Panc1 (cell line): ENCODE measurements around the gene SHB. TPM values are rescaled to one million over a fixed set of nuclear protein-coding genes. Genes with fewer than 3 reads are reported as not detected.

ENCODE experiments used
- ATAC-seq: fragments of 200-7000 bp; cut with Tn5 transposase; 2 replicates; pipeline ENCODE4 v1.9.1; 2020; ENCODE audit warnings: mild to moderate bottlenecking, moderate library complexity
- BruUV-seq: library from RNA; stranded (reverse); fragments of 400-500 nt; replicated peaks from 2 replicates; lab custom pipeline; 2021; lab: Mats Ljungman, UMichigan
- CTCF ChIA-PET: fragments of 300-600 bp; sonication (Branson Sonifier 250); formaldehyde crosslinking; loops from one replicate; lab custom pipeline; 2022; ENCODE audit warnings: antibody characterized with exemption; lab: Charles Lee
- POLR2A ChIA-PET: fragments of 300-600 bp; sonication (Branson Sonifier 250); formaldehyde crosslinking; loops from one replicate; lab custom pipeline; 2022; ENCODE audit warnings: antibody characterized with exemption; lab: Charles Lee
- DNase-seq: peaks from one replicate; pipeline ENCODE4 v3.0.0-alpha.2; 2010; ENCODE audit warnings: low read depth, low spot score
- H3K27ac ChIP-seq: 2 replicates; pipeline ENCODE4 v1.5.1; 2011; ENCODE audit warnings: mild to moderate bottlenecking, low read length, inconsistent platforms
- H3K27me3 ChIP-seq: fragments of 200-500 bp; sonication (Bioruptor generic); 2 replicates; pipeline ENCODE4 v1.6.0; 2014; ENCODE audit warnings: low read length, inconsistent platforms; ENCODE audit not compliant: control insufficient read depth, insufficient read depth
- H3K36me3 ChIP-seq: fragments of 200-500 bp; sonication (Bioruptor generic); 2 replicates; pipeline ENCODE4 v1.5.1; 2014; ENCODE audit warnings: inconsistent platforms, mild to moderate bottlenecking, low read length, moderate library complexity; ENCODE audit not compliant: control insufficient read depth, insufficient read depth
- H3K4me1 ChIP-seq: 2 replicates; pipeline ENCODE4 v1.5.1; 2011; ENCODE audit warnings: inconsistent platforms, mild to moderate bottlenecking, low read length, moderate library complexity; ENCODE audit not compliant: control insufficient read depth, insufficient read depth
- H3K4me3 ChIP-seq, 2 experiments: 2 replicates each; pipeline ENCODE4 v1.5.1; 2011 to 2012; ENCODE audit warnings: low read depth in 2 of 2, low read length in 2 of 2, mild to moderate bottlenecking in 2 of 2, inconsistent platforms in 1 of 2, moderate library complexity in 1 of 2
- H3K9me3 ChIP-seq: fragments of 200-500 bp; sonication (Bioruptor generic); 2 replicates; pipeline ENCODE4 v1.5.1; 2014; ENCODE audit warnings: low read depth, mild to moderate bottlenecking, inconsistent platforms, low read length, moderate library complexity; ENCODE audit not compliant: control insufficient read depth, insufficient read depth
- CTCF ChIP-seq: fragments of 450-650 bp; IDR thresholded peaks from 2 replicates; pipeline ENCODE4 v1.5.1; 2017; ENCODE audit warnings: mild to moderate bottlenecking
- POLR2AphosphoS5 ChIP-seq: IDR thresholded peaks from 2 replicates; pipeline ENCODE4 v1.6.1; 2012; ENCODE audit warnings: mild to moderate bottlenecking, low read depth, low read length, moderate library complexity
- REST ChIP-seq, 2 experiments: IDR thresholded peaks; 2 replicates each; pipeline ENCODE4 v1.6.1; 2011 to 2012; ENCODE audit warnings: low read depth in 2 of 2, control low read depth in 1 of 2, low read length in 1 of 2, mild to moderate bottlenecking in 1 of 2, moderate library complexity in 1 of 2; ENCODE audit not compliant: insufficient read depth in 1 of 2
- SIN3A ChIP-seq: IDR thresholded peaks from 2 replicates; pipeline ENCODE4 v1.6.1; 2012; ENCODE audit warnings: low read depth, mild to moderate bottlenecking, low read length, moderate library complexity, borderline replicate concordance; ENCODE audit not compliant: insufficient read depth
- TCF7L2 ChIP-seq: IDR thresholded peaks from 2 replicates; pipeline ENCODE4 v1.6.1; 2011; ENCODE audit warnings: mild to moderate bottlenecking, low read depth, low read length, inconsistent platforms
- in situ Hi-C: cut with HindIII; loops from 2 replicates; pipeline ENCODE4 v1.10.0; 2016; ENCODE audit warnings: low sequenced_read_pairs, low pct_unique_long_range_greater_than_20kb
- intact Hi-C: fragments of 100-400 bp; cut with micrococcal nuclease; formaldehyde crosslinking; loops from one replicate; pipeline ENCODE4 v1.10.0; 2022; ENCODE audit not compliant: unreplicated experiment
- total RNA-seq: library from RNA; stranded (reverse); gene quantifications from one replicate; pipeline ENCODE4 v1.2.1, GENCODE V29; 2021; ENCODE audit not compliant: unreplicated experiment

The SHB gene
- total RNA-seq, 1 experiment from 2014 or later: 59.9 TPM

GRCh38 chr9:37943345-37944265, 125.4 kb downstream of the SHB start:
- H3K9me3 ChIP-seq: no peaks in the 10 kb centered on the region
- DNase-seq: no peak
- in situ Hi-C loops (no loop called here), intact Hi-C loops (no loop called here)
- peak; percentile 44 for ATAC-seq
- H3K27ac ChIP-seq: peak overlapping the region; percentile 48
- no peak overlapping the region for H3K4me3 ChIP-seq
- ChIA-PET POLR2A (no interaction called here), CTCF (no interaction called here)
- no peaks in the 10 kb centered on the region for H3K27me3 ChIP-seq
- no TSS peak for BruUV-seq
- H3K36me3 ChIP-seq: peaks cover 2% of the 10 kb centered on the region
- H3K4me1 ChIP-seq: peaks cover 46% of the 10 kb centered on the region
- TF ChIP-seq CTCF: no peak
- TF ChIP-seq REST (IDR thresholded peaks at IDR 0.05; ENCODE audit: insufficient read depth in 1 of 2, low read depth in 2 of 2, low read length in 1 of 2): no peak
- no peak for TF ChIP-seq POLR2AphosphoS5
- no peak for TF ChIP-seq SIN3A
- peak; percentile 54; the same call in 1 of the 2 replicates for TF ChIP-seq TCF7L2

GRCh38 chr9:37942621-37943344, 126.2 kb downstream of the SHB start:
- Histone ChIP-seq H3K27ac (peak overlapping the region; percentile 48; the same call in 1 of the 2 replicates), H3K9me3 (no peaks in the 10 kb centered on the region), H3K36me3 (peaks cover 2% of the 10 kb centered on the region), H3K4me1 (peaks cover 54% of the 10 kb centered on the region), H3K27me3 (no peaks in the 10 kb centered on the region), H3K4me3 (no peak overlapping the region)
- CTCF ChIA-PET: no interaction called here
- intact Hi-C loops (no loop called here), in situ Hi-C loops (no loop called here)
- POLR2A ChIA-PET: no interaction called here
- TF ChIP-seq TCF7L2 (no peak), POLR2AphosphoS5 (no peak), REST (IDR thresholded peaks at IDR 0.05; ENCODE audit: insufficient read depth in 1 of 2, low read depth in 2 of 2, low read length in 1 of 2) (no peak), CTCF (no peak), SIN3A (no peak)
- ATAC-seq (no peak), DNase-seq (no peak)
- no TSS peak for BruUV-seq
